LoVo (cell line): ENCODE measurements around the gene B9D2.
"Not testable (repeated sequence)": the region's sequence is repeated elsewhere in the genome, so short reads cannot be mapped to it uniquely, and the experiment has no call there.

Source experiments
- DNase-seq: peaks from one replicate; pipeline ENCODE4 v3.0.0-alpha.2; 2016; ENCODE audit warnings: low spot score

The B9D2 gene

GRCh38 chr19:41391618-41392017, 27.7 kb upstream of the B9D2 start:
- no peak for DNase-seq

- DNase-seq = no peak
Measured at GRCh38 chr19:41386442-41386841, 22.5 kb upstream of the B9D2 start.

GRCh38 chr19:41384351-41384750, 20.4 kb upstream of the B9D2 start:
- DNase-seq = no peak

GRCh38 chr19:41381536-41381935, 17.6 kb upstream of the B9D2 start:
- DNase-seq = not testable (repeated sequence)

- DNase-seq = no peak
Measured at GRCh38 chr19:41377977-41378709, 14.2 kb upstream of the B9D2 start.

- no peak for DNase-seq
Measured at GRCh38 chr19:41376998-41377365, 13.0 kb upstream of the B9D2 start.

GRCh38 chr19:41376241-41376997, 12.5 kb upstream of the B9D2 start, which contains the start of gene TMEM91:
TSS of gene TMEM91 (plus strand) at chr19:41376533. CDS start at chr19:41378310, 1,777 bp downstream.
- DNase-seq = no peak

GRCh38 chr19:41373993-41374392, 10.0 kb upstream of the B9D2 start:
- DNase-seq = no peak

- no peak for DNase-seq
Measured at GRCh38 chr19:41372501-41372900, 8.6 kb upstream of the B9D2 start.

GRCh38 chr19:41371541-41371940, 7.6 kb upstream of the B9D2 start:
- DNase-seq = no peak

GRCh38 chr19:41371119-41371518, 7.2 kb upstream of the B9D2 start:
- DNase-seq = not testable (repeated sequence)

- no peak for DNase-seq
Measured at GRCh38 chr19:41369769-41370168, 5.8 kb upstream of the B9D2 start.

GRCh38 chr19:41367848-41368301, 3.9 kb upstream of the B9D2 start:
- no peak for DNase-seq

GRCh38 chr19:41366089-41366488, 2.1 kb upstream of the B9D2 start:
- no peak for DNase-seq

- no peak for DNase-seq
Measured at GRCh38 chr19:41364524-41365391, 809 bp upstream of the B9D2 start.

- DNase-seq = no peak
Measured at GRCh38 chr19:41363371-41363752, 587 bp downstream of the B9D2 start.

GRCh38 chr19:41362143-41362847, 1.7 kb downstream of the B9D2 start:
- no peak for DNase-seq

- DNase-seq = no peak
Measured at GRCh38 chr19:41359741-41360140, 4.2 kb downstream of the B9D2 start.

- DNase-seq = no peak
Measured at GRCh38 chr19:41357746-41358145, 6.2 kb downstream of the B9D2 start.

GRCh38 chr19:41356984-41357739, 6.8 kb downstream of the B9D2 start:
- no peak for DNase-seq

GRCh38 chr19:41355802-41356201, 8.1 kb downstream of the B9D2 start:
- no peak for DNase-seq
